Measurements from ENCODE around the gene STIM1.

The STIM1 gene

GRCh38 chr11:3826721-3827120 lies 28.7 kb upstream of the STIM1 start:
- no peak overlapping the region for H2AFZ ChIP-seq (ENCODE audit: low read depth, low read length, severe bottlenecking)
- H3K79me2 ChIP-seq (ENCODE audit: insufficient read depth, low read length) = peaks cover 20% of the 10 kb centered on the region
- H3K4me3 ChIP-seq (ENCODE audit: insufficient read depth, low read length, poor library complexity, severe bottlenecking) = no peak overlapping the region
- 0 out of 2 replicates have a peak, but pooled peaks cover 2% of the 10 kb centered on the region for H3K36me3 ChIP-seq (ENCODE audit: low read length)
- peaks cover 8% of the 10 kb centered on the region; the same call in 1 of the 2 replicates for H3F3A ChIP-seq (ENCODE audit: insufficient read depth)
- H3K27me3 ChIP-seq (ENCODE audit: low read length) = no peaks in the 10 kb centered on the region
- no peaks in the 10 kb centered on the region for H3K9me3 ChIP-seq (ENCODE audit: insufficient read depth, low read length)
- H3K4me2 ChIP-seq (ENCODE audit: low read depth, low read length, poor library complexity, severe bottlenecking) = no peak overlapping the region
- H3K9me2 ChIP-seq (replicated peaks; ENCODE audit: insufficient read depth, low read length) = no peaks in the 10 kb centered on the region
- H3K27ac ChIP-seq (ENCODE audit: low read depth, low read length) = no peak overlapping the region
- no peaks in the 10 kb centered on the region for H4K20me1 ChIP-seq (ENCODE audit: low read depth, low read length)
- TF ChIP-seq EZH2phosphoT487 (conservative IDR thresholded peaks at IDR 0.05; ENCODE audit: low read length) (no peak), CTCF (IDR thresholded peaks at IDR 0.05; ENCODE audit: insufficient read depth, low read length, poor library complexity, severe bottlenecking) (no peak)
- no peak overlapping the region for H3K9ac ChIP-seq (ENCODE audit: low read length)

- Histone ChIP-seq H3K9me3 (ENCODE audit: insufficient read depth, low read length) (no peaks in the 10 kb centered on the region), H3K36me3 (ENCODE audit: low read length) (0 out of 2 replicates have a peak, but pooled peaks cover 2% of the 10 kb centered on the region), H3K79me2 (ENCODE audit: insufficient read depth, low read length) (peaks cover 29% of the 10 kb centered on the region), H3K27me3 (ENCODE audit: low read length) (no peaks in the 10 kb centered on the region), H3K9me2 (replicated peaks; ENCODE audit: insufficient read depth, low read length) (no peaks in the 10 kb centered on the region), H3K9ac (ENCODE audit: low read length) (no peak overlapping the region), H3K4me2 (ENCODE audit: low read depth, low read length, poor library complexity, severe bottlenecking) (no peak overlapping the region), H3K27ac (ENCODE audit: low read depth, low read length) (no peak overlapping the region), H3K4me3 (ENCODE audit: insufficient read depth, low read length, poor library complexity, severe bottlenecking) (no peak overlapping the region), H4K20me1 (ENCODE audit: low read depth, low read length) (no peaks in the 10 kb centered on the region), H3F3A (ENCODE audit: insufficient read depth) (peaks cover 8% of the 10 kb centered on the region; the same call in 1 of the 2 replicates), H2AFZ (ENCODE audit: low read depth, low read length, severe bottlenecking) (no peak overlapping the region)
- TF ChIP-seq CTCF (IDR thresholded peaks at IDR 0.05; ENCODE audit: insufficient read depth, low read length, poor library complexity, severe bottlenecking) (no peak), EZH2phosphoT487 (conservative IDR thresholded peaks at IDR 0.05; ENCODE audit: low read length) (no peak)
Observed at GRCh38 chr11:3827434-3828186, 27.9 kb upstream of the STIM1 start.

GRCh38 chr11:3830088-3830487 lies 25.4 kb upstream of the STIM1 start:
- no peaks in the 10 kb centered on the region for H4K20me1 ChIP-seq (ENCODE audit: low read depth, low read length)
- H3K36me3 ChIP-seq (ENCODE audit: low read length) = 0 out of 2 replicates have a peak, but pooled peaks cover 2% of the 10 kb centered on the region
- no peak overlapping the region for H2AFZ ChIP-seq (ENCODE audit: low read depth, low read length, severe bottlenecking)
- TF ChIP-seq CTCF (IDR thresholded peaks at IDR 0.05; ENCODE audit: insufficient read depth, low read length, poor library complexity, severe bottlenecking) = no peak
- no peak for TF ChIP-seq EZH2phosphoT487 (conservative IDR thresholded peaks at IDR 0.05; ENCODE audit: low read length)
- H3K4me3 ChIP-seq (ENCODE audit: insufficient read depth, low read length, poor library complexity, severe bottlenecking) = no peak overlapping the region
- H3K79me2 ChIP-seq (ENCODE audit: insufficient read depth, low read length) = peaks cover 53% of the 10 kb centered on the region
- H3K27ac ChIP-seq (ENCODE audit: low read depth, low read length) = no peak overlapping the region
- no peaks in the 10 kb centered on the region for H3K27me3 ChIP-seq (ENCODE audit: low read length)
- H3K4me2 ChIP-seq (ENCODE audit: low read depth, low read length, poor library complexity, severe bottlenecking) = no peak overlapping the region
- peaks cover 8% of the 10 kb centered on the region; the same call in 1 of the 2 replicates for H3F3A ChIP-seq (ENCODE audit: insufficient read depth)
- no peak overlapping the region for H3K9ac ChIP-seq (ENCODE audit: low read length)
- no peaks in the 10 kb centered on the region for H3K9me3 ChIP-seq (ENCODE audit: insufficient read depth, low read length)
- no peaks in the 10 kb centered on the region for H3K9me2 ChIP-seq (replicated peaks; ENCODE audit: insufficient read depth, low read length)

Measured in SU-DHL-6 (cell line).